GM18907 (cell line): ENCODE results near the gene SMOC2.

Experiments
- ATAC-seq: cut with Tn5 transposase; IDR thresholded peaks from one replicate; pipeline ENCODE4 v1.9.1; 2021; ENCODE audit warnings: mild to moderate bottlenecking, moderate library complexity; ENCODE audit not compliant: unreplicated experiment

The SMOC2 gene

GRCh38 chr6:168513766-168514165, 72.8 kb downstream of the SMOC2 start:
- no peak for ATAC-seq

GRCh38 chr6:168514216-168514615, 73.2 kb downstream of the SMOC2 start:
- ATAC-seq = no peak

GRCh38 chr6:168515376-168515775, 74.4 kb downstream of the SMOC2 start:
- no peak for ATAC-seq

GRCh38 chr6:168516944-168517741, 76.2 kb downstream of the SMOC2 start:
- ATAC-seq = no peak

GRCh38 chr6:168517742-168518347, 76.9 kb downstream of the SMOC2 start:
- ATAC-seq = no peak

- no peak for ATAC-seq
Observed at GRCh38 chr6:168518348-168518745, 77.4 kb downstream of the SMOC2 start.

- ATAC-seq = no peak
Observed at GRCh38 chr6:168518867-168519266, 77.9 kb downstream of the SMOC2 start.

- ATAC-seq = no peak
Observed at GRCh38 chr6:168520233-168520632, 79.2 kb downstream of the SMOC2 start.

GRCh38 chr6:168524571-168525001, 83.6 kb downstream of the SMOC2 start:
- ATAC-seq = no peak

- no peak for ATAC-seq
Observed at GRCh38 chr6:168525114-168525513, 84.1 kb downstream of the SMOC2 start.

GRCh38 chr6:168525926-168526630, 85.1 kb downstream of the SMOC2 start:
- no peak for ATAC-seq

GRCh38 chr6:168526841-168527281, 85.9 kb downstream of the SMOC2 start:
- no peak for ATAC-seq

GRCh38 chr6:168527451-168528210, 86.6 kb downstream of the SMOC2 start:
- no peak for ATAC-seq

GRCh38 chr6:168528474-168529095, 87.6 kb downstream of the SMOC2 start:
- peak; percentile 59 for ATAC-seq

- no peak for ATAC-seq
Observed at GRCh38 chr6:168529214-168529613, 88.2 kb downstream of the SMOC2 start.

- ATAC-seq = no peak
Observed at GRCh38 chr6:168530653-168531071, 89.7 kb downstream of the SMOC2 start.

- no peak for ATAC-seq
Observed at GRCh38 chr6:168532070-168532469, 91.1 kb downstream of the SMOC2 start.

GRCh38 chr6:168533414-168533813, 92.4 kb downstream of the SMOC2 start:
- no peak for ATAC-seq

- ATAC-seq = no peak
Observed at GRCh38 chr6:168534265-168534664, 93.3 kb downstream of the SMOC2 start.

GRCh38 chr6:168535711-168536110, 94.7 kb downstream of the SMOC2 start:
- no peak for ATAC-seq

- no peak for ATAC-seq
Observed at GRCh38 chr6:168536196-168536595, 95.2 kb downstream of the SMOC2 start.
